Measurements from ENCODE around the gene ZAP70.

The ZAP70 gene

GRCh38 chr2:97717613-97717995 lies 4.2 kb downstream of the ZAP70 start:
- Histone ChIP-seq H3K79me2 (ENCODE audit: insufficient read depth, low read length) (no peaks in the 10 kb centered on the region), H3K4me3 (ENCODE audit: insufficient read depth, low read length, poor library complexity, severe bottlenecking) (no peak overlapping the region), H3K9me2 (replicated peaks; ENCODE audit: insufficient read depth, low read length) (no peaks in the 10 kb centered on the region), H3F3A (ENCODE audit: insufficient read depth) (no peaks in the 10 kb centered on the region), H4K20me1 (ENCODE audit: low read depth, low read length) (no peaks in the 10 kb centered on the region), H3K36me3 (ENCODE audit: low read length) (no peaks in the 10 kb centered on the region), H3K27ac (ENCODE audit: low read depth, low read length) (no peak overlapping the region), H2AFZ (ENCODE audit: low read depth, low read length, severe bottlenecking) (no peak overlapping the region), H3K9me3 (ENCODE audit: insufficient read depth, low read length) (no peaks in the 10 kb centered on the region), H3K27me3 (ENCODE audit: low read length) (no peaks in the 10 kb centered on the region), H3K9ac (ENCODE audit: low read length) (no peak overlapping the region), H3K4me2 (ENCODE audit: low read depth, low read length, poor library complexity, severe bottlenecking) (no peak overlapping the region)
- no peak for TF ChIP-seq EZH2phosphoT487 (conservative IDR thresholded peaks at IDR 0.05; ENCODE audit: low read length)
- TF ChIP-seq CTCF (IDR thresholded peaks at IDR 0.05; ENCODE audit: insufficient read depth, low read length, poor library complexity, severe bottlenecking): no peak

GRCh38 chr2:97718051-97718882 lies 4.9 kb downstream of the ZAP70 start:
- peak overlapping the region; percentile 28 for H3K4me3 ChIP-seq (ENCODE audit: insufficient read depth, low read length, poor library complexity, severe bottlenecking)
- peak overlapping the region; percentile 59 for H3K4me2 ChIP-seq (ENCODE audit: low read depth, low read length, poor library complexity, severe bottlenecking)
- H3K27me3 ChIP-seq (ENCODE audit: low read length): no peaks in the 10 kb centered on the region
- H3K9me3 ChIP-seq (ENCODE audit: insufficient read depth, low read length): no peaks in the 10 kb centered on the region
- H3K9ac ChIP-seq (ENCODE audit: low read length): peak overlapping the region; percentile 40
- H4K20me1 ChIP-seq (ENCODE audit: low read depth, low read length): no peaks in the 10 kb centered on the region
- no peaks in the 10 kb centered on the region for H3K9me2 ChIP-seq (replicated peaks; ENCODE audit: insufficient read depth, low read length)
- peak overlapping the region; percentile 31 for H3K27ac ChIP-seq (ENCODE audit: low read depth, low read length)
- H3F3A ChIP-seq (ENCODE audit: insufficient read depth): no peaks in the 10 kb centered on the region
- H3K79me2 ChIP-seq (ENCODE audit: insufficient read depth, low read length): no peaks in the 10 kb centered on the region
- TF ChIP-seq CTCF (IDR thresholded peaks at IDR 0.05; ENCODE audit: insufficient read depth, low read length, poor library complexity, severe bottlenecking) (no peak), EZH2phosphoT487 (conservative IDR thresholded peaks at IDR 0.05; ENCODE audit: low read length) (no peak)
- H2AFZ ChIP-seq (ENCODE audit: low read depth, low read length, severe bottlenecking): peak overlapping the region; percentile 99
- H3K36me3 ChIP-seq (ENCODE audit: low read length): no peaks in the 10 kb centered on the region

GRCh38 chr2:97718942-97719341 lies 5.6 kb downstream of the ZAP70 start:
- TF ChIP-seq CTCF (IDR thresholded peaks at IDR 0.05; ENCODE audit: insufficient read depth, low read length, poor library complexity, severe bottlenecking) (no peak), EZH2phosphoT487 (conservative IDR thresholded peaks at IDR 0.05; ENCODE audit: low read length) (no peak)
- Histone ChIP-seq H3F3A (ENCODE audit: insufficient read depth) (no peaks in the 10 kb centered on the region), H3K4me2 (ENCODE audit: low read depth, low read length, poor library complexity, severe bottlenecking) (peak overlapping the region; percentile 59)

More at GRCh38 chr2:97718942-97719341, 5.6 kb downstream of the ZAP70 start:
- Histone ChIP-seq H3K9me3 (ENCODE audit: insufficient read depth, low read length) (no peaks in the 10 kb centered on the region), H4K20me1 (ENCODE audit: low read depth, low read length) (no peaks in the 10 kb centered on the region), H3K27ac (ENCODE audit: low read depth, low read length) (peak overlapping the region; percentile 31), H3K79me2 (ENCODE audit: insufficient read depth, low read length) (no peaks in the 10 kb centered on the region), H3K36me3 (ENCODE audit: low read length) (no peaks in the 10 kb centered on the region), H3K27me3 (ENCODE audit: low read length) (no peaks in the 10 kb centered on the region), H2AFZ (ENCODE audit: low read depth, low read length, severe bottlenecking) (peak overlapping the region; percentile 99), H3K9ac (ENCODE audit: low read length) (peak overlapping the region; percentile 40), H3K4me3 (ENCODE audit: insufficient read depth, low read length, poor library complexity, severe bottlenecking) (peak overlapping the region; percentile 28), H3K9me2 (replicated peaks; ENCODE audit: insufficient read depth, low read length) (no peaks in the 10 kb centered on the region)

All from SU-DHL-6 (cell line).